ENCODE measurements around the gene MRPL27. TPM values are rescaled to one million over a fixed set of nuclear protein-coding genes. Genes with fewer than 3 reads are reported as not detected.

MRPL27 gene
- total and polyA plus RNA-seq, 2 donors from 2014 or later = 54.0 to 227 TPM

DNA sequence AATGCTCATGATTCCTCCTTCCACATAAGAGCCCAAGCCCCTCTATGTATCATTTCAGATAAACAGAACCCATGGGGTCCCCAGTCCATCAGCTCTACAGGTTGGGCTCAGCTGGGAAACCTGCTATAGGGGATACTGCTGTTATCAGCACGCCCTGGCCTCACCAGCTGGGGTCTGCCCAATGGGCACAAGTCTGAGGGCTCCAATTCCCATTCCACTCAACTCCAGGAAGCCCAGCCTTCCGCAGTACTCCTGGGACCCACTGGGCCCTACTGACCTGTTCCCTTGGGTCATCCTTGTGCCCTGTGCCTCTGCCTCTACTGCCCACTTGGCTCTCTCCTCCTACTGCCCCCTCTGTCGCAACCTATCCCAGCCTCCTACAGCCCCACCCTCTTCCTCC lies 43.3 kb downstream of the MRPL27 start:
- no peaks in the 10 kb centered on the region for H3K27me3 ChIP-seq (ENCODE audit: control insufficient read depth, insufficient read depth, low read length)
- H3K9ac ChIP-seq (ENCODE audit: low read length in 3 of 3) = no peak overlapping the region
- TF ChIP-seq, protein P1, sequence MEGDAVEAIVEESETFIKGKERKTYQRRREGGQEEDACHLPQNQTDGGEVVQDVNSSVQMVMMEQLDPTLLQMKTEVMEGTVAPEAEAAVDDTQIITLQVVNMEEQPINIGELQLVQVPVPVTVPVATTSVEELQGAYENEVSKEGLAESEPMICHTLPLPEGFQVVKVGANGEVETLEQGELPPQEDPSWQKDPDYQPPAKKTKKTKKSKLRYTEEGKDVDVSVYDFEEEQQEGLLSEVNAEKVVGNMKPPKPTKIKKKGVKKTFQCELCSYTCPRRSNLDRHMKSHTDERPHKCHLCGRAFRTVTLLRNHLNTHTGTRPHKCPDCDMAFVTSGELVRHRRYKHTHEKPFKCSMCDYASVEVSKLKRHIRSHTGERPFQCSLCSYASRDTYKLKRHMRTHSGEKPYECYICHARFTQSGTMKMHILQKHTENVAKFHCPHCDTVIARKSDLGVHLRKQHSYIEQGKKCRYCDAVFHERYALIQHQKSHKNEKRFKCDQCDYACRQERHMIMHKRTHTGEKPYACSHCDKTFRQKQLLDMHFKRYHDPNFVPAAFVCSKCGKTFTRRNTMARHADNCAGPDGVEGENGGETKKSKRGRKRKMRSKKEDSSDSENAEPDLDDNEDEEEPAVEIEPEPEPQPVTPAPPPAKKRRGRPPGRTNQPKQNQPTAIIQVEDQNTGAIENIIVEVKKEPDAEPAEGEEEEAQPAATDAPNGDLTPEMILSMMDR (IDR thresholded peaks at IDR 0.05; ENCODE audit: borderline replicate concordance, extremely low read depth, insufficient read depth) = no peak
- no peak overlapping the region for H3K4me3 ChIP-seq (ENCODE audit: low read length in 3 of 3)
- intact Hi-C loops (cut with DNase I) = no loop called here
- no peaks in the 10 kb centered on the region for H3K36me3 ChIP-seq (ENCODE audit: control insufficient read depth in 2 of 3, insufficient read depth in 3 of 3, low read length in 3 of 3)
- H3K27ac ChIP-seq (ENCODE audit: low read depth in 2 of 2, low read length in 2 of 2) = no peak overlapping the region
- DNase-seq (no peak), FAIRE-seq (no peak)
- no peaks in the 10 kb centered on the region for H3K9me3 ChIP-seq (ENCODE audit: control insufficient read depth in 2 of 3, insufficient read depth in 1 of 3, low read length in 3 of 3)
- no peaks in the 10 kb centered on the region for H3K4me1 ChIP-seq (ENCODE audit: control insufficient read depth in 2 of 3, insufficient read depth in 2 of 3, low read depth in 1 of 3, low read length in 3 of 3)

DNA sequence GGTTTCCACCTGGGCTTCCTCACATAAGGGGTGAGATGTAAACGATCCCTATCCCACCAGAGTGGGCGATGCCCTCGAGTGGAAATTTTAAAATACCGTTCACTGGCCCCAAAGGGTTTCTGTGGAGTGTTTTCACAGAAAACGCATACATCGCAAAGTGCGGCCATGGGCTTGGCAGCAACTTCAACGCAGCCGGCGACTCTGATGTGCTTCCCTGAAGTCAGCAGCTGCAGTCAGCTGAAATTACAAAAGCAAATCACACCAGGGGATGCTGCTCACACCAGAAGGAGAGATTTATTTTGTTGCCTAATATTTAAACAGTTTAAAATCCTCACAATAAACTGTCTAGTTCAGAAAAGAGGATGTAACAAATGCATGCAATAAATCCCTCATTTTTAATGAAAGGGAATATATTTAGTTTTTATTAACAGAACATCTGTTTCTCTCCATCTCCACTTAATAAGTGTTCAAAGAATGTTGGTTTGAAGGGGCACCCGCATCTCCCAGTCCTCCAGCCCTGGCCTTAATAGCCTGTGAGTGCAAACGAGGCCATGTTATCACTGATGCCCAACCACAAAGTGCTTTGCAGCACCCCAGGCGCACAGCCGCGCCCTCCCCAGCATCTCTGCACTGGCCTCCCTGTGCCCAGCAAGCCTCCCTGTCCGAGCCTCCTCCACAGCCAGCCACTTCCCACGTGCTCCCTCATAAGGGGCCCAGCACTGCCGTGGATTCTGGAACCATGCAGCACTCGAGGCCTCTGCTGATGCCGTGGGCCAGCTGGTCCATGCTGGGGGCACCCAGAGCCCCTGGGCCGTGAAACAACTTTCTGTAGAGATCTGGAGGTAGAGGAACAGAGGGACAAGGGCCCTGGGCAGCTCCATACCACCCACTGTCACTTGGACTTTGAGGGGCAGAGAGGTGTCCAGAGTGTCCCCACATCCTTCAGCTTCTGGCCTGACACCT lies 44.3 kb downstream of the MRPL27 start:
- DNase-seq = peak in 3 of 5 donors; percentile 45 to 90 (median 62)
- no peak for FAIRE-seq

DNA sequence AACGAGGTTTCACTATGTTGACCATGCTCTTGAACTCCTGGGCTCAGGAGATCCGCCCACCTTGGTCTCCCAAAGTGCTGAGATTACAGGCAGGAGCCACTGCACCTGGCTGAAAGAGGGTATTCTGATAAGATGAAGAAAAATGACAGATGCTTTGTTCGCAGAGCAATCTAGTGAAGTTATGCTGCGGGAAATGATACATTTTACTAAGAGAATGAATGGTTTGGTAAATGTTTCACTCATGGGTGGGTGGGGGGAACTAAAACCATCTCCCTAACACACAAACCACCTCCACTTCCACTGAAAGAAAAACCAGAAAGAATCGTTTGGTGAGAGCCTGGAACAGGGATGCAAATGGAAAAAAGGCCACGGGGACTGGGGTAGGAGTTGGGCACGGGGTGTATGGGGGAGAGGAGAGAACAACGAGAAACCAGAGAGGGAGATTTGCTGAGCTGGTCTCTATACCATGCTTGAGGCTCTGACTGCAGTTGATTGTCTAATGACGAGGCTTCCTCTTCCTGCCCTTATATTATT lies 46.1 kb downstream of the MRPL27 start:
- Histone ChIP-seq H3K4me1 (ENCODE audit: control insufficient read depth in 2 of 3, insufficient read depth in 2 of 3, low read depth in 1 of 3, low read length in 3 of 3) (no peaks in the 10 kb centered on the region), H3K36me3 (ENCODE audit: control insufficient read depth in 2 of 3, insufficient read depth in 3 of 3, low read length in 3 of 3) (no peaks in the 10 kb centered on the region), H3K27ac (ENCODE audit: low read depth in 2 of 2, low read length in 2 of 2) (no peak overlapping the region), H3K4me3 (ENCODE audit: low read length in 3 of 3) (no peak overlapping the region), H3K9ac (ENCODE audit: low read length in 3 of 3) (no peak overlapping the region), H3K9me3 (ENCODE audit: control insufficient read depth in 2 of 3, insufficient read depth in 1 of 3, low read length in 3 of 3) (no peaks in the 10 kb centered on the region), H3K27me3 (ENCODE audit: control insufficient read depth, insufficient read depth, low read length) (no peaks in the 10 kb centered on the region)
- intact Hi-C loops (cut with DNase I) = no loop called here
- no peak for FAIRE-seq
- TF ChIP-seq, protein P1 (IDR thresholded peaks at IDR 0.05; ENCODE audit: borderline replicate concordance, extremely low read depth, insufficient read depth) = no peak
- no peak for DNase-seq

More for the DNA sequence above, 44.3 kb downstream of the MRPL27 start:
- no peaks in the 10 kb centered on the region for H3K36me3 ChIP-seq (ENCODE audit: control insufficient read depth in 2 of 3, insufficient read depth in 3 of 3, low read length in 3 of 3)
- H3K4me3 ChIP-seq (ENCODE audit: low read length in 3 of 3) = no peak overlapping the region
- TF ChIP-seq, protein P1 (IDR thresholded peaks at IDR 0.05; ENCODE audit: borderline replicate concordance, extremely low read depth, insufficient read depth) = no peak
- H3K4me1 ChIP-seq (ENCODE audit: control insufficient read depth in 2 of 3, insufficient read depth in 2 of 3, low read depth in 1 of 3, low read length in 3 of 3) = no peaks in the 10 kb centered on the region
- no peak overlapping the region for H3K9ac ChIP-seq (ENCODE audit: low read length in 3 of 3)
- no peaks in the 10 kb centered on the region for H3K27me3 ChIP-seq (ENCODE audit: control insufficient read depth, insufficient read depth, low read length)
- no peaks in the 10 kb centered on the region for H3K9me3 ChIP-seq (ENCODE audit: control insufficient read depth in 2 of 3, insufficient read depth in 1 of 3, low read length in 3 of 3)
- H3K27ac ChIP-seq (ENCODE audit: low read depth in 2 of 2, low read length in 2 of 2) = no peak overlapping the region
- intact Hi-C loops (cut with DNase I) = no loop called here

Data from kidney (tissue), 14 donors.